ENCODE results near the gene KLHL13. TPM values are rescaled to one million over a fixed set of nuclear protein-coding genes. Genes with fewer than 3 reads are reported as not detected.

The KLHL13 gene
- total RNA-seq, 2 donors from 2014 or later, result 6.1 to 6.3 TPM

GRCh38 chrX:117987373-117987772, 129.2 kb downstream of the KLHL13 start:
- DNase-seq (ENCODE audit: low spot score), result no peak
- Histone ChIP-seq H3K9me3 (no peaks in the 10 kb centered on the region), H3K27me3 (no peaks in the 10 kb centered on the region), H3K4me3 (no peak overlapping the region), H3K36me3 (no peaks in the 10 kb centered on the region), H3K27ac (no peak overlapping the region), H3K4me1 (peaks cover 0 to 5% of the 10 kb centered on the region in 2 donors)
- no peak for TF ChIP-seq CTCF (IDR thresholded peaks at IDR 0.05)

DNA sequence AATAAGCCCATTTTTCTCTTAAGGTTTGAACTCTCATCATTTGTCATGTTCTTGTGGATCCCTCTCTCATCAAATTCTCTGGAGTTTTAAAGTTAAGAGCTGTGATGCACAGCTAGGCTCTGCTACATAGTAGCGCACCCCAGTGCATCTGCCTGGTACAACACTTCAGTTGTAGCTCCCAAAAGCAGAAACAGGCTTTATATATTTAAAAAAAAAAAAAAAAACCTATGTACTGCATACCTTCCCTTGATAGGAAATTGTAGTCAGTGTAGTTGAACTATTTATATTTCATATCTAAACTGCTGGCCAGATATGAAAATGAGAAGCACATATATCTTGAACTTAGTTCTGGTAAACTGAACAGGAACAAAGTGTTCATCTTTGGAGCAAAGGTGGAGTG, 131.4 kb downstream of the KLHL13 start:
- Histone ChIP-seq H3K4me1 (no peaks in the 10 kb centered on the region), H3K27me3 (no peaks in the 10 kb centered on the region), H3K4me3 (no peak overlapping the region), H3K27ac (no peak overlapping the region), H3K9me3 (no peaks in the 10 kb centered on the region), H3K36me3 (no peaks in the 10 kb centered on the region)
- no peak for TF ChIP-seq CTCF (IDR thresholded peaks at IDR 0.05)
- no peak for DNase-seq (ENCODE audit: low spot score)

DNA sequence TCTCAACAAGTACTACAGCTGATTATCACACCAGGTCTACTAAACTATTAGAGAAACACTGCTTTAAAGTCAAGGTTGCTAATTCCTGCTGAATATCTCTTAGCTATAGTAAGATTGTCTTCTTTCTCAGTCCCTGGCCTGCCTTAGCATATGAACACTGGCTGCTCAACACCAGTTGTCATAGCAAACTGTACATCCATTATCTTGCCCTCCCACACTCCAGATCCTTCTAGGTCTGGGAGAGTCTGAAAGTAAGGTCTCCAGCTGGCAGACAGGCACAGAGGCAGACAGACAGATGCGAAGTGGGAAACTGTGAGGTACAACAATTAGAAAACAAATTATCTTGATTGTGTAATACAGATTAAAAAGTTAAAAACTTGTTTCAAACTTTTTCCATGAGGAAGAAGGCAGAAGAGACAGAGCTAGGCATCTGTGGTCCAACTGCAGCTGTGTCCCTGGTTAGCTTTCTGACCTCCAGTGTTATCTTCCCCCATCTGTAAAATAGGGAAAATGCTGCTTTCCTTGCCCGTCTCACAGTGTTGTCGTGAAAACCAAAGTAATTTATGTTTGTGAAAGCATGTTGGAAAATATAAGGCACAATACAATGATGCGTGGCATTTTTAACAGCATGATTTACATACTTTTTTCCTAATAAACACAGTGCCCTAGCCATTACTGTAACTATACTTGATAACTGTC, 133.8 kb downstream of the KLHL13 start:
- no peak for DNase-seq (ENCODE audit: low spot score)
- Histone ChIP-seq H3K4me3 (no peak overlapping the region), H3K4me1 (no peaks in the 10 kb centered on the region), H3K36me3 (no peaks in the 10 kb centered on the region), H3K27ac (no peak overlapping the region), H3K27me3 (no peaks in the 10 kb centered on the region), H3K9me3 (no peaks in the 10 kb centered on the region)
- no peak for TF ChIP-seq CTCF (IDR thresholded peaks at IDR 0.05)

DNA sequence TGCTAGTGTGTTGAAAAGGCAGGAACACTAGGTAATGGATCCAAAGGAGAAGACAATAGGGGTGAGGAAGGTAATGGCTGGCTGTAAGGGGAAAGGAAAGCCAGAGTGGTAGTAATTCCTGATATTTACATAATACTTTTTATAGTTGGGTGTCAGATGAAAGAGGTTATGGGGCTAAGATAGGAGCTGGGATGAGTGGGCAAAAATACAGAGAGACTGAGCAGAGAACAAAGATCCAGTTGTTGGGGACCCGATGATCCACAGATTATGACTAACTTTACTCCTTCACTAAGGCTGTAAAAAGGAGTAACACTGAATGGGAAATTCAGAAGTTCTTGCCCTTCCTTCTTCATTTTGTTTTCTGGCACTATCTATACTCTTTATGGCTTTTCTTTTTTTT, 138.2 kb downstream of the KLHL13 start:
- Histone ChIP-seq H3K4me1 (no peaks in the 10 kb centered on the region), H3K36me3 (no peaks in the 10 kb centered on the region), H3K27me3 (no peaks in the 10 kb centered on the region), H3K4me3 (no peak overlapping the region), H3K9me3 (no peaks in the 10 kb centered on the region), H3K27ac (no peak overlapping the region)
- no peak for DNase-seq (ENCODE audit: low spot score)
- no peak for TF ChIP-seq CTCF (IDR thresholded peaks at IDR 0.05)

GRCh38 chrX:117977526-117977925, 139.1 kb downstream of the KLHL13 start:
- no peak for DNase-seq (ENCODE audit: low spot score)
- Histone ChIP-seq H3K9me3 (no peaks in the 10 kb centered on the region), H3K27ac (no peak overlapping the region), H3K4me1 (peaks cover 0 to 3% of the 10 kb centered on the region in 2 donors), H3K4me3 (no peak overlapping the region), H3K36me3 (no peaks in the 10 kb centered on the region), H3K27me3 (no peaks in the 10 kb centered on the region)
- no peak for TF ChIP-seq CTCF (IDR thresholded peaks at IDR 0.05)
